NCI-H446 treated with DMSO at 0.1 percent for 48 hours (cell line): ENCODE data around the gene ZNHIT3.
A peak's percentile ranks its signal among the peaks of the same experiment; 100 is the strongest.

Experiments
- DNase-seq: peaks from one replicate; lab custom pipeline; 2025; lab: John Stamatoyannopoulos, UW

Gene ZNHIT3

DNA sequence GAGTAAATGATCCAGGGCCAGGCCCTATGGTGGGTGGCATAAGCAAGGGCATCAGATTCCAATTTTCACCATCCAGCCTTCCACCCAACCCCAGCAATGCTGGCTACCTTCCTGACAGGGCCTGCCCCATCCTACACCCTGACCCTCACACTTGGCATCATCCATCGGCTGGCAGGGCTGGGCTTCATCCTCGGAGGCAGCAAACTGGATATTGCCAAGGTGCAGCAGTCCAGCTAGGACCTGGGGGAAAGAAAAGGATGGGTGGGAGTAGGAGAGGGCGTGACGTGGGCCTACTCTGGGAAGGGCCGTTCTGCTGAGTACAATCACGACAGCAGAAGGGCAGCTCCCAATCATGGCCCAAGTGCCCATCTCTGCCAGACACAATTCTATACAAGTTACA is 24.7 kb downstream of the ZNHIT3 start:
- no peak for DNase-seq

DNA sequence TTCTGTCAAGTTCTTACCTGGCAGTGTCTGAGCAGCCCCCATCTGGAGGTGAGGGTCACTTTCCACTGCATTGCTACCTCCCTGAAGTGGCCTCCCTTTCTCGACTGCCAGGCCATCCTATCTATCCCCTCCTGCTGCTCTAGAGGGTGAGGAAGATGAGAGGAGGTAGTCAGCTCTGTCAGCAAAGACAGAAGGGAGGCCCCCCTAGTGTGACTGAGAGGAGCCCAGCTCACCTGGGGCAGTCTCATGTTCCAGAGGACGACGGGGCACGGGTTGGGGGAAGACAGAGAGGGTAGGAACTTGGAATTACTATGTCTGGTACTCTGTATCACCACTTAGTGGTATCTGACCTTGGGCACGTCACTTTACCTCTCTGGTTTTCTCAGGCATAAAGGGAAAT is 26.2 kb downstream of the ZNHIT3 start:
- no peak for DNase-seq

DNA sequence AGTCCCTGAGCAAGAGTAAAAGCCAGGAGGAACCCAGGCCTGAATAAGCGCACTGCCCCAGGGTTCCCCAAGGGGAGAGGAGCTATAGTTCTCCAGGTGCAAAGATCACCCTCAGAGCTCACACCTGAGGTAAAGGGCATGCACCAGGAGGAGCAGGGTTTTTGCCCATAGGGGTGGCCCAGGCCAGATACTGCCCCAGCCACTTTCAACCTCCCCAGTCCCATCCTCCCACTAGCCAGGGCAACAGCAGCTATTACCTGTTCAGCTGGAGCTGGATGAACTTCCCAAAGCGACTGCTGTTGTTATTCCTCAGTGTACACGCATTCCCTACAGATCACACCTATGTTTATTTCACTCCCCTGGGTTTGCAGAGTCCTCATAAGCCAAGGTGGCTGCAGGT is 28.4 kb downstream of the ZNHIT3 start:
- DNase-seq, result no peak

DNA sequence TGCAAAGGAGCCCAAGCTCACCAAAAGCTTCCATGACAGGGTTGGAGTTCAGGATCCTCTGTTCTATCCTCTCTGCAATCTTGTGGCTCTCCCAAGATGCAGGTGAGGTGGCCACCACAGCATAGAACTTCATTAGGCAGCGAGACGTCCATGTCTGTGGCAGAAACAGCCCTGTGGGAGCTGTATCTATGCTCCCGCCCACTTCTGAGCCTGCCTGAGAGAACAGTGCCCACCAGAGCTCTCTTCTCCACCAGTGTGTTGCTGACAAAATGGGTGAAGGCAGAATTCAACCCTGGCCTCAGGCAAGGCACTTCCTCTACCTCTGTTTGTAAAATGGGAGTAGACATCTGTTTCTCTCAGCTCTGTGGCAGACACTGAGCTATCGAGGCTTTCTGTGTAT is 29.4 kb downstream of the ZNHIT3 start:
- DNase-seq, result no peak

DNA sequence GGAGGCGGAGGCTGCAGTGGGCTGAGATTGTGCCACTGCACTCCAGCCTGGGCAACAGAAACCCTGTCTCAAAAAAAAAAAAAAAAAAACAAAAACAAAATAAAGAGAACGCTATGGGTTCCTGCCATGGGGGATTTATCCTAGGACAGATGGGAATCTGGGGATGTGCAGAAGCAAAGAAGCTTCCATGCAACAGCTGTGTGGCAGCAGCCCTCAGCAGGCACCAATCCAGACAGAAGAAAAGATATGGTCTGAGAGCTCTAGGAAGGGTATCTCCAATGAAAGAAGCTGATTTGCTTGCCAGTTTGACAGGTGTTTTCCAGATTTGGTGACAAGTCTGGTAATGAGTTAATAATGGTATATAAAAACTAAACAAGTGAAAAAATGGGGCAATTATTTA is 36.6 kb downstream of the ZNHIT3 start:
- DNase-seq, result no peak

DNA sequence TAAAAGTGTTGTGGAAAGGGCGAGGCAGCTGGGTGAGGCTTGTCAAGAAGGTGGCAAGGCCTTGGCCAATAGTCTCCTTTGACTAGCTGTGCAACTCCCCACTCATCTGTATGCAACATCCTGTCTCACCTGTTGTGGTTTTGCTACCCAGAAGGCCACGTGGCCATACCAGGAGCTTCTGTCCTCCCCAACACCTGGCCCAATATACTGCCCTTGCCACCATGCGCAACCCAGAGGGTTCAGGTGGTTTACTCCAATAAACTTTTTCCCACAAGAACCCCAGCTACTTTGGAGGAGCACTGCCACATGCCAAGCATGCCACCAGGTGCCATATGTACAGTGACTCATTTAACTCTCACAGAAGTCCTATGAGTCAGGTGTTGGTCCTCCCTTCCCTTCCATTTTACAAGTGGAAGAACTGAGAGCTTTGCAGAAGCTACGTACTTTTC is 38.0 kb downstream of the ZNHIT3 start:
- DNase-seq, result no peak

DNA sequence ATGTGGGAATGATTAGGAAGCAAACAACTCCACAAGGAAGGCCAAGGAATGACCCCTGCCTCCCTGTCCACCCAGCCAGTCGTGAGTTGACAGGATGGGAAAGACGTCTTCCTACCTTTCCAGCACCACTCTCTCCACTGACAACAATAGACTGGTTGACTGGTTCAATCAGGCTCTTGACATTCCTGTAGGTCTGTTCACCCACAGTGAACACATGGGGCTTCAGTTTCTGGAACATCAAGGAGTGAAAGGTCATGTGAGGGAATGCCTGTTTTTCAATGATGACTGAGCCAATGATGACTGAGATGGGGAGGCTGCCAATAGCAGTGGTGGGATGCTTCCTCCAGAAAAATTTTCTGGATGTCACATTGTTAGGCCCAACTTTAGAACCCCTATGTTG is 38.6 kb downstream of the ZNHIT3 start:
- DNase-seq, result no peak

DNA sequence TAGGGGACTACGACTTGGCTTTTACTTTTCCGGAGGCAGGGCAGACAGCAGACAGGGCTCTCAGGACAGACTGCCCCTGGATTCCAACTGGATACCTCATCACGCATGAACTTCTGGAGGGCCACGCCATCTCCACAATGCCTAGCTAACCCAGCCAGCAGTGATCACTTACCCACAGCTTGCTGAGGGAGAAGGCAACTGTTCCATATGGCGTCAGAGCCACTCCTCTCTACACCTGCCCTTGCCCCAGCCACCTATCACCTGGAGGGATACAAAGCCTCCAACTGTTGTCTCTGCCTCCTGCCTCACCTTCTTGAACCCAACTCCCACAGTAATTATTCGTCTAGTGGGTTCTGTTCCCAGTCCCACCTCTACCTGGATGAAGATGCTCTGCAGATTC is 39.4 kb downstream of the ZNHIT3 start:
- DNase-seq, result no peak

DNA sequence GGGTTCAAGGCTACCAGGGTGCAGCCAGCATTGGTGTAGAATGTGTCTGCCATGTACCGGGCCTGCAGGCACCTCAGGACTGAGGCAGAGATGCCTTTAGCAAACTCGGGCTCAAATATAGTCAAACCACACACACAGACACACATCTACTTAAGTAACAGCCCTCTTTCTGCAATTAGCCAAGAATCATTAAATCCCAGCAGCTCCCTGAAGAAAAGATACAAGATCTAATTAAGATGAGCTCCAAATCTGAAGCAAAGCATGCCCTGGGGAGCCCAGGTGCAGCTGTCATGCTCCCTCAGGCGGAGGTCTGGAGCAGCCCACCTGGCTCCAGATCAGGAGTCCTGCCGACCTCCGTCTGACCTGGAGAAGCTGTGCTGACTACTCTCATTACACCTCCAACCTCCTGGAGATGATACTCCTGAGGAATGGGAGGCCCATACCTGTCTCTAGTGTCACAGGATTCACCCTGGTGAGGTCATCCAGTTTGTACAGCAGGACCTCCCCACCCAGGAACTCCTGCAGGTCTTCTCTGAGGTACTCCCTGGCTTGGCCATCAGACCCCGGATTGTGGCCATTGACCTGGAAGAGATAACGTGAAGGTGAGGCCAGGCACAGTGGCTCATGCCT is 41.3 kb downstream of the ZNHIT3 start:
- no peak for DNase-seq

DNA sequence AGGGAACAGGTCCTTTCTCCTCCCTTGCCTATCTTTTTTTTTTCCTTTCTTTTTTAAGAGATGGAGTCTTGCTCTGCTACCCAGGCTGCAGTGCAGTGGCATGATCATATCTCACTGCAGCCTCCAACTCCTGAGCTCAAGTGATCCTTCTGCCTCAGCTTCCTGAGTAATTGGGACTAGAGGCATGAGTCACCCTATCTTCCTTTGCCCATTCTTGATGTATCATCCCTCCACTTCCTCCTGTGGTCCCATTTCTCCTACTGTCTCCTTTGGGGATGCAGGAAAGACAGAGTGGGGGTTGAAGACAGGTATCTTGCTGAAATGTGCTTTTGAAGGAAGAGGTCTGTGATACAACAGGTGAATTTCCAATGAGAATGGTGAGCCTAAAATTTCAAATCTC is 42.6 kb downstream of the ZNHIT3 start:
- DNase-seq, result no peak

DNA sequence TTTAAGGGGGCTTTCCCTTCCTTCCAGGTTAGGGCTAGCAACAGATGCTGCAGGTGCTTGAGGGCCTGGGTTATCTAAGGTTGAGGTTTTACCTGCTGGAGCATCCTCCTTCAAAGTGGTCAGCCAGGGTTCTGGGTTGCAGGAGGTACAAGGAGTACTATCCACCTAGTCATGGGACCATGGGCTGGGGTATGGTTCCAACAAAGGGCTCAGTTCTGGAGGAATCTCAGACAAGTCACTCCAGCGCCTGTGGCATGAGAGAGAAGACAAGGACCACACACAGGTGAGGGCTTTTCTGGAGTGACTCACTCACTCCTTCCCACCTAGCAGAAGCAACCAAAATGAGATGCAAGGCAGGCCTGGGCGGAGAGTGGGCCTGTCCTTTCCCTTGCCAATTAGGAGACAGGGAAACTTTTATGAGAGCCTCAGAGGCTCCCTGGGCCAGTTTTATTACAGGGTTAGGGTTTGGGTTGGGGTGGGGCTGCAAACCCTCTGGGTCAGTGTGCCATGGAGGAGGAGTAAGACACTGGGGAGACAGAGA is 46.0 kb downstream of the ZNHIT3 start:
- no peak for DNase-seq

DNA sequence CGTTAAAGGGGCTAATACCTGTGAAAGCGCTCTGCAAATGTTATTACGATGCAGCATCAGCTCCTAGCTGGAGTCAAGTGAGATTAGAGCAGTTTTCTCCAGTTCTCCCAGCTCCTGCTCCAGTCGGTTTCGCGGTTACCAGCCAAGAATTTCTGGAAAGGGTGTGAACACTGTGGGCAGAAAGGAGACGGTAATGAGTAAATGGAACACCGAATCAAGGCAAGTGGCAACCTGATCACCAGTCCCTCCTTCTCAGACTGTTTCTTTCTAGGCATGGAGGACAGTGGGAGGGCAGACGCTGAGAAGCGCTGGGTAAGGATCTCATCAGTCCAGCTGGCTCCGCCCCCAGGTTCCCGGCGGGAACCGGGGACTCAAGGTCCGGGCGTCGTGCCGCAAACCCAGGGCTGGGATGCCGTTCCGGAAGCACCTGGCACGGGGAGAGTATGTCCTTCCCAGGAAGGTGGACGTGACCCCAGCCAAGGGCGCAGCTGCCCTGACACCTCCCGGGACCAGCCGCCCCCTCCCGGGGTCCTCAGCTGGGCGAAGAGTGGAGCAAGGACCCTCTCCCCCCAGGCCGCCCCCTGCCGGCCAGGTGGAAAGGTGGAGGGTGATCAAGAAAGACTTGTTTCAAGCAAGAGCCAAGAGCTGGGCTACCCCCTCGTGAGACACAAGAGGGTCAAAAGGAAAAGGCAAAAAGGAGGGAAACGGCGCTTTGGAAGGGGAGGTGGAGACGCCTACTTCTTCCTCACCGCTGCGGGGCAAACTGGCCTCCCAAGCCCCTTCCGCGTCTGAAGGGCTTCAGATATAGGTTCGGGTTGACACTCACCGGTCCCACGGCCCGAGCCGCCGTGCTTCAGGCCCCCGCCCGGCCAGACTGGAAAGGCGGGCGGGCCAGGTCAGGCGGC is 47.7 kb downstream of the ZNHIT3 start:
- DNase-seq, result peak; percentile 28

DNA sequence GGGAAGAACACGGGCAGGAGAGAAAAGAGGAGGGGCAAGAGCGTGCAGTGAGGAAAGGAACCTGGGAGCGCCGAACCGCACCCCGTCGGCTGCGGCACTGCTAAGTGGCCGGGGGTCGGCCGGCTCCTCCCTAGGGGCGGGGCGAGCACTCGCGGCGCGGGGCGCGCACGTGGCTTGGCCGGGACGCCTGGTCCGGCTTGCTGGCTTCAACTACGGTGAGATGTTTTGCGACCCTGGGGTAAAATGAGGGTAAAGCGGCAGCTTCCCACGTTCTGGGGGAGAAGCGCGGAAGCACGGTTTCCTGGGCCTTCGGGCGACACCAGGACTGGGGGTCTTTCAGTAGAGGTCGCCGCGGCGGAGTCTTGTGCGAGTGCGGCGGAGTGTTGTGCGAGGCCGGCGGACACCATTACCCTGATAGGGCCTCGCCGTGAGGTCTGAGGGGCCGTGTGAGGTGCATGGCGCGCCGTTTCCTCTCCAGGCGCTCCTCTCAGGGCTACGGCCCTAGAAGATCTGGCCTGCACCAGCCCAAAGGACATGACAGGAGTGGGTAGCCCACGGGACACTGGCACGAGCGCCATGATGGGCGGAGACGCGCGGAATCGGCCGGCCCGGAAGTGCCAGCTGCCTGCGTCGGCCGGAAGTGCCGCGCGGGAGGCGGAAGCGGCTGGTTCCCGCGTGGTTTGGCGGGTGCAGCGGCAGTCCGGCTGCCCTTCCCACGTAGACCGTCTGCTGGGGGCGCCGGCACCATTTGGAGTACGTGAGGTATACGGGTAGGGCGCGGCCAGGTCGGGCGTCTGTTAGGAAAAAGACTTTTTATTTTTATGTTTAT is 48.6 kb downstream of the ZNHIT3 start, which contains the start of the genes MYO19 and PIGW:
Gene MYO19, minus strand, starts transcription at position 29 of the 829 bp plus-strand sequence. CDS start 2,330 bp downstream, outside the sequence.
Gene PIGW, plus strand, starts transcription at position 148 of the 829 bp plus-strand sequence. CDS start 2,115 bp downstream, outside the sequence.
- DNase-seq, result peak; percentile 80

DNA sequence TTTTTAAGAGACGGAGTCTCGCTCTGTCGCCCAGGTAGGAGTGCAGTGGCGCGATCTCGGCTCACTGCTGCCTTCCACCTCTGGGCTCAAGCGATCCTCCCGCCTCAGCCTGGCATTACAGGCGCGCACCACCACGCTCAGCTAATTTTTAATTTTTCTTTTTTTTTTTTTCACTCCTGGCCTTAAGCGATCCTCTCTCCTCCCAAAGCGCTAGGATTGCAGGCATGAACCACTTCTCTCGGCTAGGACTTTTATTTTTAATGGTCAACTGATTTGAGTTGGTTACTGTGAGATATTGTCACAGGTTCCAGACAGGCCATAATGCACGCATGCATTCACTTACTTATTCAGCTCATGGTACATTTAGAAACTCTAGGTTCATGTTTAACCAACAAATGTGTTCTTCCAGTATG is 49.2 kb downstream of the ZNHIT3 start:
- DNase-seq, result no peak

DNA sequence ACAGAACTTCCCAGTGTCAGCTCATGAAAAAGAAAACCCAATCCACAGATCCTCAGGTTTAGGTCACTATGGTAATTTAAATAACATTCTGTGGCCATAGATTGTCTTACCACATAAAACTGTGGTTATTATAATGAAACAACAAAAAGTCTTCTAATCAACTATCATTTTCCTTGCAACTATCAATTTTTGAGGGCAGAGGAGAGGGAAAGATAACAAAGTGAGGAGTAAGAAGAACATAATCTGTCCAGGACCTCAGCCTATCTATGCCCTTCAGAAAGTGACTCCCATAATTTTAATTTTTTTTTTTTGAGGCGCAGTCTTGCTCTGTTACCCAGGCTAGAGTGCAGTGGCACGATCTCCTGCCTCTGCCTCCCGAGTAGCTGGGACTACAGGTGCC is 54.2 kb downstream of the ZNHIT3 start:
- no peak for DNase-seq

DNA sequence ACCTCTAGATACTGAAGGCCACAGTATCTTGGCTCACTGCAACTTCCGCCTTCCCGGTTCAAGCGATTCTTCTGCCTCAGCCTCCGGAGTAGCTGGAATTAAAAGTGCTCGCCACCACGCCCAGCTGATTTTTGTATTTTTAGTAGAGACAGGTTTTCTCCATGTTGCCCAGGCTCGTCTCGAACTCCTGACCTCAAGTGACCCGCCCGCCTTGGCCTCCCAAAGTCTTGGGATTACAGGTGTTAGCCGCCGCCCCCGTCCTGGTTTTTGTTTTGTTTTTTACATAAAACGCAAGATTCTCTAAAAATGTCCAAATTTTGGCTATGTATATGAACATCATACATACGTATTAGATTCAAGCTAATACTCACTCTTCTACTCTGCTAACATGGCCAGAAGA is 56.3 kb downstream of the ZNHIT3 start:
- DNase-seq, result no peak

DNA sequence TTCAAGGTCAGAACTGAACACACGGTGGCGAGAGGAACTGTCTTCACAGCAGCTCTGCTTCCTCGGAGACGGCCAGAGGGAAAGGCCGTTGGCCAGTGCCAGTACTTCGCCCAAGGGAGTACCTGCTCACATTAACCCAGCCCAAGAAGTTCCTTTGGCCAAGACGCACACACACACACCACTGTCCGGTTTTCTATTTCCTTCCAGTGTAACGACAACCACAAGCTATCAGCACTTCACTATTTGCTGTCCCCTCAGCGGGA is 57.5 kb downstream of the ZNHIT3 start:
- DNase-seq, result no peak

DNA sequence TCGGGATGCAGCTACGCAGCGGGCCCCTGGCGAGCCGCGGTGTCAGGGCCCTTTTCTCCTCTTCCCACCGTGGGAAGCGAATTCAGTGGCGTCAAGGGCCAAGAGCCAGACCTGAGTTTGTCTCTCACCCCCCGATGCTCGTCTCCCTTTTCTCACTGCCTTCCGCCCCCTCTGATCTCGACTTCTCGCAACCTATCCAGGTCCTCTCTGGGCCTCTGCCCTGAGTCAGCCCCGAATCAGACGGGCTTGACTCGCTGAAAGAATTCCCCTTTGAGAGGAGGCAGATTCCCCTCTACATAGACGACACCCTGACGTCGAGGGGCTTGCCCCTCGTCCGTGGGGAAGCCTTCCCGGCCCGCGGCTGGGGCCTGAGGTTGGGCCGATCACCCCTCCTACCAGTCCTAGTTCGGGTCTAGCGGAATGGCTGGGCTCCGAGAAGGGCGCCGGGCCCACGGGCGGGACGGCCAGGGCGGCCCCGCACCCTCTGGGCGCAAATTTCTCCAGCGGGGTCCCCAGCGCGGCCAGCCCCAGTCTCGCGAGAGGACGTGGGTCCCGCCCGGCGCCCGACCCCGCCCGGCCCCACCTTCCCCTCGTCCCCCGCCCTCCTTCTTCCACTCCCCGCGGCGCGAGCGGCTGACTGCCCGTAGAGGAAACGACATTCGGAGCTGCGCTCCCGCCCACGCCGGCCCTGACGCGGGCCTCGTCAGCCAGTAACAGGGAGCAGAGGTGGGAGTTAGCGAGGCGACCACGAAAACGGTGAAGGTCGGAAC is 58.0 kb downstream of the ZNHIT3 start, which contains the start of gene GGNBP2:
Gene GGNBP2, plus strand, starts transcription at position 613 of the 770 bp plus-strand sequence. CDS start 806 bp downstream, outside the sequence.
- peak; percentile 80 for DNase-seq

DNA sequence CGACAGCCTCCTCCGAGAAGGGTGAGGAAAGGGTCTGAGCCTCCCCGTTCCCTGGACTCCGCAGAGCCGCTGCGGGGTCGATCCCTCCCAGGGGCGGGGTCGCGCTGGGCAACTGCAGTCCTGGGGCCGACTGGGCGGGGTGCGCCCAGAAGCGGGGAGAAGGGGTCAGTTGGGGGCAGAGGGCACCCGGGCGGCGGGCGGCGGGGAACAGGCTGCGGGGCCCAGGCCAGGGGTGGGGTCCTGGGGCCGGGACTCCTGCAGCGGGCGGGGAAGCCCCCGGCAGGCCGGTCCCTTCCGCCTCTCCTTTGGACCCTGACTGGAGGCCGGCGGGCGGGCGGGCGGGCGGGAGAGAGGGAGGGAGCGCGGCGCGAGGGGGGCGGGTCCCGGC is 58.6 kb downstream of the ZNHIT3 start:
- no peak for DNase-seq
